DOHH2 (cell line): ENCODE measurements around the gene RAB15.

Experiments used
- CTCF ChIP-seq: fragments of 200-600 bp; sonication (generic); IDR thresholded peaks from one replicate; pipeline ENCODE4 v1.5.1; 2014; ENCODE audit warnings: antibody characterized with exemption, mild to moderate bottlenecking, low read depth, low read length; ENCODE audit not compliant: poor library complexity, severe bottlenecking
- EZH2phosphoT487 ChIP-seq: fragments of 200-600 bp; sonication (generic); IDR thresholded peaks from 2 replicates; pipeline ENCODE4 v1.6.1; 2017; ENCODE audit warnings: borderline replicate concordance, mild to moderate bottlenecking, antibody characterized with exemption, low read length, moderate library complexity, mixed read lengths

DNA sequence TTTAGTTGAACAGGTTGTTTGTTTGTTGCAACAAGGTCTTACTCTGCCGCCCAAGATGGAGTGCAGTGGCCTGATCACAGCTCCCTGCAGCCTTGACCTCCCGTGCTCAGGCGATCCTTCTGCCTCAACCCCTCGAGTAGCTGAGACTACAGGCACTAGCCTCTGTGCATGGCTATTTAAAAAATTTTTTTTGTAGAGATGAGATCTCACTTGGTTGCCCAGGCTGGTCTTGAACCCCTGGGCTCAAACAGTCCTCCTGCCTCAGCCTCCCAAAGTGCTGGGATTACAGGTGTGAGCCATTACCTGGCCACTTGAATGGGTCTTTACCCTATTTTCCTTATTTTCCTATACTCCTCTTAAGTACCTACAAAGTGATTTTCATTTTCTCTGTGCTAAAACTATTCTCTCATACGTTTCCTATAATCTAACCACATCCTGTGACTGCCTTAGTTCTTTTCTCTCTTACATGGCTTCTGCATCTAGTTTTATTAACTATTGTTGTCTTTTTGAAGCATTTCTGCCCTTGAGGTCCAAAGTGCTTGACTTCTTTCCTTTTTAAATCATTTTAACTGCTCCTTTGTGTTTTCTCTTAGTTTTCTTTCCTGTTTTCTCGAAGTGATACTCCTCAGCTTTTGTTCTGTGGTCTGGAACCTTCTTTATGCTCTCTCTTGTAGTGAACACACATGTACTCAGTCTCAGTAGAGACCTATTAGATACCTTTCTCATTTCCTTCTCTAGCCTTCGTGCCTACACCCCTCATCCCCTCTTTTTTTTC is 43.7 kb downstream of the RAB15 start:
- TF ChIP-seq CTCF (no peak), EZH2phosphoT487 (no peak)
